HG03066 (cell line): ENCODE measurements around the gene FZR1.
"Not testable (repeated sequence)": the region's sequence is repeated elsewhere in the genome, so short reads cannot be mapped to it uniquely, and the experiment has no call there.

Experiments
- ATAC-seq: cut with Tn5 transposase; IDR thresholded peaks from one replicate; pipeline ENCODE4 v1.9.1; 2021; ENCODE audit warnings: low read depth; ENCODE audit not compliant: unreplicated experiment

Gene FZR1

GRCh38 chr19:3563709-3564524, 57.8 kb downstream of the FZR1 start:
- no peak for ATAC-seq

- no peak for ATAC-seq
Measured at GRCh38 chr19:3565139-3565538, 59.0 kb downstream of the FZR1 start.

- ATAC-seq: not testable (repeated sequence)
Measured at GRCh38 chr19:3570042-3570441, 63.9 kb downstream of the FZR1 start.

GRCh38 chr19:3570606-3571011, 64.5 kb downstream of the FZR1 start:
- ATAC-seq: no peak

GRCh38 chr19:3572132-3572854, 66.2 kb downstream of the FZR1 start:
- peak; percentile 90 for ATAC-seq

GRCh38 chr19:3572855-3573161, 66.7 kb downstream of the FZR1 start, which contains the start of gene HMG20B:
Gene HMG20B, plus strand, starts transcription at chr19:3572944. Its CDS starts 366 bp downstream, at chr19:3573310.
- no peak for ATAC-seq

GRCh38 chr19:3573162-3573857, 67.2 kb downstream of the FZR1 start:
- peak; percentile 9 for ATAC-seq

GRCh38 chr19:3573858-3574637, 67.9 kb downstream of the FZR1 start:
- ATAC-seq: no peak

GRCh38 chr19:3575260-3575741, 69.2 kb downstream of the FZR1 start:
- no peak for ATAC-seq

GRCh38 chr19:3575949-3576673, 70.0 kb downstream of the FZR1 start:
- no peak for ATAC-seq

- ATAC-seq: no peak
Measured at GRCh38 chr19:3576696-3577443, 70.8 kb downstream of the FZR1 start.

- ATAC-seq: no peak
Measured at GRCh38 chr19:3577723-3578344, 71.7 kb downstream of the FZR1 start.

- no peak for ATAC-seq
Measured at GRCh38 chr19:3578390-3578789, 72.3 kb downstream of the FZR1 start.

GRCh38 chr19:3580156-3580934, 74.2 kb downstream of the FZR1 start:
- no peak for ATAC-seq

- ATAC-seq: not testable (repeated sequence)
Measured at GRCh38 chr19:3581792-3582191, 75.7 kb downstream of the FZR1 start.

GRCh38 chr19:3584036-3584802, 78.1 kb downstream of the FZR1 start:
- ATAC-seq: not testable (repeated sequence)
